Stimulated activated CD8-positive, alpha-beta memory T cell treated with anti-CD3 and anti-CD28 coated beads, Interleukin-7, amount 100 ng/mL, for 24 hours (primary cell): ENCODE measurements around the gene HOXA3.

Experiments used
- DNase-seq: peaks from one replicate; pipeline ENCODE4 v3.0.0-alpha.2; 2020; ENCODE audit warnings: low read depth

HOXA3 gene

DNA sequence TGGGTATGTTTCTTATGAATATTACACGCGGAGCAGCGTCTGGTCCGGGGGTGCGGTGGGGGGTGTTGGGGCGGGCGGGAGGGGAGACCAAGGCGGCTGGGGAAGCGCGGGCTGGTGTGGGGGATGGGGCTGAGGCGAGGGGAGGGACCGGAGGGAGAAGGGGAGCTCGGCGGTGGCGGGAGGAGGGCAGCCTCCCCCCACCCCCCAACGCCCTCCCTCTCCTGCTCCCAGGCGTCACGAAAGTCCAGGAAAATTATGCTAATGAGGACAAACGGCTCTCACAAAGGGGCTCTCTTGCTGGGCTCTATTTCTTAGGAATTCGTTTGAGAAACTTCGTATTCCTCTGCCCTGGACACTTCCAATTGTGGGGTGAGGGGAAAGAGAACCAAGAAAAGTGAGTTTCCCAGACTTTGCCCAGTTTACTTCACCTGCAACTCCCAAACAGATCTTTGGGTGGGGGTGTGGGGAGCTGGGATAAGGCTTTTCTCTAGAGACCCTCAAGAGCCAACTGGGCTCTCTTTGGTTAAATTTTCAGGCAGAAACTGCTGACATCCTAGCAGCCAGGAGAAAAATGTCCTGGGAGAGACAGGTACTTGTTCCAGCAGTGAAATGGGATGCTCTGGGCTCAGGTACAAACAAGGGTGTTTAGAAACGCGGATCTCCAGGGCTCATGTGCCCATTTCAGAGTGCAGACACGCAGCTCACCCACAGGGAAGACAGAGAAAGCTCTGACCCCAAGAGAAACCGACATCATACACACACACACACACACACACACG is 38.2 kb downstream of the HOXA3 start:
- DNase-seq, result no peak

DNA sequence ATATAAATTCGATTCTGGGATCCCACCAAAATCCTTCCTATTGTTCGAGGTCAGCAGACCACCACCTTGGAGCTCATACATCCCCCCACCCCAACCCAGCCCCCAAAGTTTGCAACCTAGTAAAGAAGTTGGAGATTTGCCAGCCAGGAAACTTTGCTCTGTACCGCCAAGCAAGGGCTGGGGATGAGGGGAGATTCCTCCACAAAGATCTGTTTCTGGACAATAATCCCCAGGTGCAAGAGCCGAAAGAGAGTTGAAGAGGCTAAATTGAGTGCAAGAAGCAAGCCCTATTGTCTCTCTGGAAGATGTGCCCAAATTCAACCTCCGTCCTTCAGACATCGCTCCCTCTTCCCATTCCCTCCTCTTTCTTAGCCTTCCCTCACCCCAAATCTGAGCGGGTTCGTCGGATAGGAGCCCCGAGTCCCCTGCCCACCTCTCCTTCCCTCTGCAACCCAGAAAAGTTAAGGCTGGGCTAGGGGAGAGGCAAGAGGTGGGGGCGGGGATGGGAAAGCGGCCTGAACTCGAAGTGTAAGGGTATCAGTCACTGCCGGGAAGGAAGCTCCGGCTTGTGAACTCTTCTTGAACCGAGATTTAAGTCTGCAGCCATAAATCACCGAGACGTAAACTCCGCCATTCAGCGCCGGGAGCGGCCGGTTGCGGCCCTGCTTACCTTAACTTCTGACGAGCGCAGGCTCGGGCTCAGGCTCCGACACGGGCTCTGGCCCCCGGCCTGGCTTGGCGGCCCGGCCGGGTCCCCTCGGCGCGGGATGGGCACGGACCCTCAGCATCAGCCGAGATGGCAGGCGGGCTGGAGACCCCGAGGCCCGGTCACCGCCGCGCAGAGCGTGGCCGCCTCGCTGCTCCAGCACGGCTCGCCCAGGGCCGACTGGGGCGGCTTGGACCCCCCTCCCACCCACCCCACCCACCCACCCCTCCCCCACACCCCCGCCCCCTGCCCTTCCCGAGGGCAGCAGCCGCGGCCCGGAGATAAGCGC is 39.1 kb downstream of the HOXA3 start:
- no peak for DNase-seq

DNA sequence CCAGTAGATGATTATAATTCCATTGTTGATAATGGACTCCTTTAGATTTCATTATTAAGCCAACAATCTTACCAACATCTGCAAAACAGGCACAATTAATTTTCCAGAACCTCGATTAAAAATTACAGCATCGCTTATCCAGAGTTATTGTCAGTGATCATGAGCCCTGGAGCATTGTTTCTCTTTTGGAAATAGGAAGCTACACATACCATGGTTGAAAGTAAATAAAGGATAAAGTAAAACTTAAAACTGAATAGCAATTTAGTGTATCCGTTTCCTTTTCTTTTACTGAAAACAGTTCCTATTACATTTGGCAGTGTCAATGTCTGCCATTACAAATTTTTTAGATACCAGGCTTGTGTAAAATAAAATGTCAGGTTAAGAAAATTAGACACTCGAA is 40.0 kb downstream of the HOXA3 start:
- DNase-seq, result no peak

DNA sequence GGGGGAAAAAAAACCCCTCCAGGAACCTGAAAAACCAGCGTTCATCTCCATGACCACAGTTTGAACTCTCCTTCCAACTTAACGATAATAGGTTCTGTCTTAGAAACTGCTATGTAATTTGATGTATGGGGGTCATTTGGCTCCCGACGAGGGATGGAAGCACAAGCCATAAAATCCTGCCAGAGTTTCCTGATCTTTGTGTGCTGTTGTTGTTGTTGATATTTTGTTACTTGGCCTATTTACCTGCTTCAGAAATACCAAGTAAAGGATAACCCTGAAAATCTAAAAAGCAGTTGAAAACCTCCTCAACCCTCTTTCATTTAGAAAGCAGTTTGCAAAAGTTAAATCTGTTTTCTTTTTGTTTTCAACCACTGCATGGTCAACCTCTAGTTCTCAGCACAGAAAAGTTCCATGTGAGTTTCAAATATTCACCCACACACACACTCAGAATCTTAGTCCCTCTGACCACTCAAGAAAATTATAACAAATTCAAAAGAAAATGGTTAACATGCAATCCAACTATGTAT is 40.6 kb downstream of the HOXA3 start:
- no peak for DNase-seq

DNA sequence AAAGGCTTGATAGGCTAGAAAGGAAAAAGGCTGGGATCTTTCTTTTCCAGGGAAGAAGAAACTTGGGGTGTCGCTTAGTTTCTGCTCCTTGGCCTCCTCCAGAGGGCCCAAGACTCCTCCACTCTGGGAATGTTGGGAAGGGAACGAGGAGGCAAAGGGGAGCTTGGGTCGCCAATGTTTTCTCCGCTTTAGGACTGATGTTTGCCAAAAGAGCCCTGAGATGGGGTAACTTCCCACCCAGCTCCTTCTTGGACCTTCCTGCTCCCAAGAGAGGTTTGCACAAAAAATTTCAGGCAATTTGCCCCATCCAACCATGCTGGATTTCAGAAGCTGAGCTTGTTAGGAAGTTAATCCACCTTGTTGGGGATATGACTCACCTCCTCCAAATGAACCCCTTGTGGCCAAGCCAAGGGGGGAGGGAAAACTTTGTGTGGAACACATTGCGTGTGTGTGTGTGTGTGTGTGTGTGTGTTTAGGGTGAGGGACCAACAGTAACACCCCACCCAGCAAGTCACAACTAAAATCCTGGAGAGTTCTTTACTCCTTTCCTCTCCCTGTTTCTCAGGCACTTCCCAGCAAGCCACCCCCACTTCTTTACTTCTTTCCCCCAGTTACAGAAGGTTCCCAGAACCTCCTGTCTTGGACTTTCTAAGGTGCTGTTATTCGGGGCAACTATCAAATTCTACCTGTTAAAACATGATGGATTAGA is 41.2 kb downstream of the HOXA3 start:
- DNase-seq, result no peak

DNA sequence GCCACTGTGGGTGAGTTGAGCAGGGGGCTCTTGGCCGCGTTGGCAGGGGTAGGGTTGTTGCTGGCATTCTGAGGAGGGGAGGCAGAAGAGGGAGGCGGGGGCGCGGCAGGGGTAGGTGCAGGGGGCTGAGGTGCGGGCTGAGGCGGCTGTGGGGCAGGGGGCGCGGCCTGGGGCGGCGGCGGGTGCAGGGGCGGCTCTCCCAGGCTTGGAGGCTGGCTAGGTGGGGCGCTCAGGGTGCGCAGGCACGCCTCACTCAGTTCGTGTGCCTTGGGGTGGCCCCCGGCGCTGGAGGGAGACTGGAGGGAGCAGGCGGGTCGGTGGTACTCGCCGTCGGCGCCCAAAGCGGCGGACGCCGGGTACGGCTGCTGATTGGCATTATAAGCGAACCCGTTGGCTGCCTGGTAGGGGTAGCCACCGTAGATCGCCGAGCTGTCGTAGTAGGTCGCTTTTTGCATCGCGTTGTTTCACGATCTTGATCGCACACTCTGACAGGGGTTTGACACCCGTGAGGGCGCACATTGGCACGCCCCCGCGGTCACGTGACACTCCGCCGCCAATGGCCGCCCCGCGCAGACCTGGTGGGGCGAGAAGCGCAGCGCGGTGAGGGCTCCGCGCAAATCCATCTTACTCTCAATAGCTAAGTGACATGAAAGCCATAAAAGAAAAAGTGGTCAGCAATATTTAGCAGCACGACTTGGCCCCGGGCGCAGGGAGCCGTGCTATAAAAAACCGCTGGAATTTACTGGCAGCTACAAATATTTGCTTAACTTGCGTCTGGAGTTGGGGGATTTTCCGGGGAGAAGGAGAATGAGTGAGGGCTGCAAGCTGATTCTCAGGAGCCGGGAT is 42.0 kb downstream of the HOXA3 start:
- no peak for DNase-seq

DNA sequence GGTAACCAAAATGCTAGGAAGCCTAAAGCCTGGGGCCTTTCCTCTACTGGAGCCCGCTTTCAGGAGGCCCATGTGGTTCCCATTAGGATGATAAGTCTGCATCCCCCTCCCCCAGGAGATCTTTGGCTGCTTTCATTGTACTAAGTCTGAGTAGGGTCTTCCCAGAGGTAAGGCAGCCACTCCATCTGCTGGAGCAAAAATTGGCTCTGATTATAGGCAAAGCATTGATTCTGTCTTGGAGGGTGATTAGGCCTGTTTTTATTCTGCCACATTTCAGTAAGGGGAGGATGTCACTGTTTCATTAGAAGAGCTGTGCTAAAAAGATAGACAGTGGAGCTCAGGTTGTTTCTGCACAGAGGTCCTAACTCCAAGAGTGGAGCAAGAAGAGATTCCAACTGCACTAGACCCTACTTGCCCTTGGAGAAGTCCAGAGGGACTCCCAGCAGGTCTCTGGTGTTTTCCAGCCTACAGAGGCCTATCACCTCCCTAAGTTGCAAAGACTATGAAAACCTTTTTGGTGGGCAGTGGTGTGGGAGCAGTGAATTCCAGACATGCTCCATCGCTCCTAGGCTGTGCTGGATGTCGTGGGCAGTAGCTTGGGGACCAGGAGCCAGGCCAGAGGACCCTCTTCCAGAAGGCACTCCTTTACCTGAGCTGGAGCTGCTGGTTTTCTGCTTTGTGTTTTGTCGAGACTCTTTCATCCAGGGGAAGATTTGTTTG is 42.8 kb downstream of the HOXA3 start:
- DNase-seq, result no peak

DNA sequence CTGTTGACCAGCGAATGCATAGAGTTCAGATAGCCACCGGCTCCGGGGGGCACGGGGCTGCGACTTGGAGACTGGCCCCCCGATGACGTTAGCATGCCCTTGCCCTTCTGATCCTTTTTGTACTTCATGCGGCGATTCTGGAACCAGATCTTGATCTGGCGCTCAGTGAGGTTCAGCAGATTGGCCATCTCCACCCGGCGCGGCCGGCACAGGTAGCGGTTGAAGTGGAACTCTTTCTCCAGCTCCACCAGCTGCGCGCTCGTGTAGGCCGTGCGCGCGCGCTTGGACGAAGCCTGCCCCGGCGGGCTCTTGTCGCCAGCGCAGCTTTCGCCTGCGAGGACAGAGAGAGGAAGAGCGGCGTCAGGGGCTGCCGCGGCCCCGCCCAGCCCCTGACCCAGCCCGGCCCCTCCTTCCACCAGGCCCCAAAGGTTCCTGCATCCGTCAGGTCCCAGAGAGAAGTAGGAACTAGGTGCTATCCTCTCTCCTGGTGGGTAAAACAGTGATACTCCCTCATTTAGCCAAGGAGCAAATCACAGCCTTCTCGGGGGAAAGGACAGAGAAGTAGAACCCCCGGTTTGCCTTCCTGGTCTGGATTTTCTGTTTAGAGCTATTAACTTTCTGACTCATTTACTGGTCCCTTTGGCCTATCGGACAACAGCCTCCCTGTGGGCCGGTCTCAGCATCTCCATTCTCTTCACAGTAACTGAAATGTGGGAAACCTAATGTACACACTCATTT is 43.8 kb downstream of the HOXA3 start:
- no peak for DNase-seq

DNA sequence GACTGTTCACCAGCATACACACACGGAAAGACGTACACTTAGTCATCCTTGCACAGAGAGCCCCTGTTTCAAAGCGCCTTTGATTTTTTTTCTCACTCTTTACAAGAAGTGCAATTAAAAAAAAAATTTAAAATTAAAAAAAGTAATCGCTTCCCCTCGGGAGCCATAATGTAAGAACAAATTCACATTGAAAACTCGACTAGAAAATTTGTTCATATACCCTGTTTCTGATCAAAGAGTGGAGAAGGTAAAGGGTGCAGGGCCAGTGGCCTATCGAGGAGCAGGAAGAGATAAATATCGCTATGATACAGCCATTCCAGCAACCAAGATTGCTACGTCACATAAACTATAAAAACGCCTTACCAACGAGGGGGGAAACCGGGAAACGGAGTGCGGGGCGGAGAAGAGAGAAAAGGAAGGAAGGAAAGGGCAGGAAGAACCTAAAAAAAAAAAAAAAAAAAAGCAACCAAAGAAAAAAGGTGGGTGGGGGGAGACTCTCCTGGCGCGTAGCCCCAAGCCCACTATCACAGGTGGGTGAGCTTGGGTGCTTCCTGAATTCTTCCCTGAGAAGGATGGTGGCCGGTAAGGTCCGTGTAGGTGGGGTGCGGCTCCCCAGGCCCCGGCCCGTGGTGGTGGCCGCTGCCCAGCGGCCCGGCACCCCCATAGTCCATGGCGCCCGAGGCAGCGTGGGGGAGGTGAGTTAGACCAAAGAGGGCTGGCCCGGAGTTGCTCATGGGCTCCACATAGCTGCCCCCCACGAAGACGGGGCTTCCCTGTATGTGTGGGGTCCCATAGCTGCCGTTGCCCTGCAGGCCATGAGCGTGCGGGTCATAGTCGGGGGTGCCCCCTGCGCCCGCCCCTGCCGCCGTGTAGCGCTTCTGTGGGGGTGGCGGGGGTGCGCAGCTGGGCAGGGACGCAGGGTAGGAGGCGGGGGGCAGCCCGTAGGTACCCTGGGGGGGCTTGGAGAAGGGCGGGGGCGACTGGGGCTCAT is 44.7 kb downstream of the HOXA3 start:
- no peak for DNase-seq

DNA sequence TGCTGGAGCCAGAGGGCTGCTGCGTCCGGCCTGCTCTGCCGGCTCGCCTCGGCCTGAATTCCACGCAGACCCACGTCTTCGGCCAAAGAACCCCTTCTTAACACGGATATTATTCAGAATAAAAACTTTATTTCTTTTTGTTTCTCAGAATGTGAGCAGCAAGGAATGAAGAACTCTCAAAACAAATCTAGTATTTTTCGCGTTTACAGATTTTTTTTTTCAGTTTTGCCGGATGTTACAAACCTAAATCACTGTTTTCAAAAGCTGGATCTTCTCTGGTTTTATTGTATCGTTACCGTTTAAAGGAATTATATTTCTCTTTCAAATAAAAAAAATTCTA is 45.5 kb downstream of the HOXA3 start:
- no peak for DNase-seq

DNA sequence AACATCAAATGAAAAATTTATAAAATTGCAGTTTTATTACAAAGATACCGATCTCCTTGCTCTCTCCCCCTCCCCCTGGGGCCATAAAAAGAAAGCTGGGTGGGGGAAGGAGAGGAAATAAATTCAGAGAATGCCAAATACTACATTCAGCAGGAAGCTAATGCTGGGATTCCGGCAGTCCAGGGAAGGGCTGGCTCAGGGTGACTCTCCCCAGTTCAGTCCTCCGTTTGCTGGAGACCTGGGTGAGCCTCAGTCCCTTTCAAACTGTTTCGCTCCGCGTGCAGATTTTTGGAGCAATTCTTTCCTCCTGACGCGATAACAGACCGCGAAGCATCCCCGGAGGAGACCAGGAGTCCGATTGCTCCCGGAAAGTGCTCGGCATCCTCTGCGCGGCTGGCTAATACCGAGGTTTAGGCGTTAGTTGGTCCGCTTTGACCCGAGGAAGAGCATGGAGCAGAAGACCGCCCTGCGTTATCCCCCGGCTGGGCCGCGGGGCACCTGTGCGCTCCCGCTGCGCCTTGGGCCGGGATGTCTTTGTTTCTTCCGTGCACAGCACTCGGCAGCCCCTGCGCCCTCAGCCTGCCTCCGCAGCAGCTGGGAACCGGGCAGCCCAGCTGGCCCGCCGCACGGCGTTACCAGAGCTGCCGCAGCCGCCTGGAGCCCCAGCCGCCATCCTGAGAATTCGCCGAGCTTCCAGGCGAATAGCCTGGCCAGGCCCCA is 46.0 kb downstream of the HOXA3 start:
- no peak for DNase-seq

DNA sequence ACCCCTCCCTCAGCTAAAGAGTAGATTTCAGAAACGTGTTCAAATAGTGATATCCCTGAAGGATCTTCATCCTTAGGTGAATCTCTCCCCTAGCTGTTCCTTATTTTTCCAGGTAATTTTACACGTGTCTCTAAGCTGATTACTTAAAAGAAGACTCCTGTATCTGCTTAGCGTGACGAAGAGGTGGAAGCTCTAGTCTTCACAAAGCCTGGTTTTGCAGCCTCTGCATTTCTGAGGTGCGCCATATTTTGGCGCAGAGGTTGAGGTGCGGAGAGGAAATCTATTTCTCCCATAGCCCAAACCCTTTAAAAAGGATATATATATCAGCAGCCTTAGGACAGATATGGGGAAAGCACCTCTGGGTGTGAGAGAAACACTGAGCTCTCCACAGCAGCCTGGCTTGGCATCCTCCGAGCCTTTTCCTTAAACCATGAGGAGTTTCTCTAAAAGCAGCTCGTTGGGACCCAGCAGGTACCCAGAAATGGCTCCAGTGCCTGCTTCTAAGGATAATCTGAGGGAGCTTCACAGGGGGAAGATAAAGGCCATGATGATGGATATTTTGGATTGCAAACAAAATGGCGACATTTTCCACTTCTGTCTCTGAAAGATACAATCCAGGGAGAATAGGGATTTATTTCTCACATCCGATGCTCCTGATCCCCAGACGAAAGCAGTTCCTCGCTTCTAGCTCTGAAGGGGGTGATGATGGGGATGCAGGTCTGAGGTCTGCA is 46.9 kb downstream of the HOXA3 start:
- no peak for DNase-seq

DNA sequence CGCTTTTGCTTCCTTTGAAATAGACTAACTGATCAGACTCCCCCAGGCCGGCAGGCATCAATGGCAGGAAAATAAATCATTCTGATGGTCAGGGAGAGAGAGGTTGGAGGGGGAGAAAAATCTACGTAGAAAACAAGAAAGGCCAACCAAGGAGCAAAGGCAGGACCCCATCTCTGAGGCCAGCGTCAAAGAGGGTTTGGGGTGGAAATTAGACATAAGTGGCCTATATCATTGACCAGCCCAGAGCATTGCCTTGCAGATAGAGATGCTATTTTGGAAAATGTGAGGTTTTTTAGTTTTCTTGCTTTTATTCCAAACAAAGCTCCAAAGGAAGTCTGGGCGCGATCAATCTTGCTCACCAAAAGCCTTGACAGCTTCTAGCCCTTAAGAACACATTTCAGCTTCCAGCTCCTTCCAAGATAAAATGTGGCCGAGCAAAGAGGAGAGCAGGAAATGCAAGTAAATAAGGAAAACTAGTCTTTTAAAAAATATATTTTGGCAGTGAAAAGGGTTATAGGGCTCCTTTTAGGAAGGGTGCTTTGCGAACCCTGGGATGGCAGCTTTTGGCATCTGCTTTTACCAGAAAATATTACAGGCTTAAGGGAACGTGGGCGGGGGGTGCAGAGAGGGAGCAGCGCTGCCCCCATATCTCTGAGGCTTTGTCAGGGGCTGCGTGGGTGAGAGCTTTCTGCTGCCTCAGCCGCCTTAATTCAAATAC is 47.9 kb downstream of the HOXA3 start:
- no peak for DNase-seq

DNA sequence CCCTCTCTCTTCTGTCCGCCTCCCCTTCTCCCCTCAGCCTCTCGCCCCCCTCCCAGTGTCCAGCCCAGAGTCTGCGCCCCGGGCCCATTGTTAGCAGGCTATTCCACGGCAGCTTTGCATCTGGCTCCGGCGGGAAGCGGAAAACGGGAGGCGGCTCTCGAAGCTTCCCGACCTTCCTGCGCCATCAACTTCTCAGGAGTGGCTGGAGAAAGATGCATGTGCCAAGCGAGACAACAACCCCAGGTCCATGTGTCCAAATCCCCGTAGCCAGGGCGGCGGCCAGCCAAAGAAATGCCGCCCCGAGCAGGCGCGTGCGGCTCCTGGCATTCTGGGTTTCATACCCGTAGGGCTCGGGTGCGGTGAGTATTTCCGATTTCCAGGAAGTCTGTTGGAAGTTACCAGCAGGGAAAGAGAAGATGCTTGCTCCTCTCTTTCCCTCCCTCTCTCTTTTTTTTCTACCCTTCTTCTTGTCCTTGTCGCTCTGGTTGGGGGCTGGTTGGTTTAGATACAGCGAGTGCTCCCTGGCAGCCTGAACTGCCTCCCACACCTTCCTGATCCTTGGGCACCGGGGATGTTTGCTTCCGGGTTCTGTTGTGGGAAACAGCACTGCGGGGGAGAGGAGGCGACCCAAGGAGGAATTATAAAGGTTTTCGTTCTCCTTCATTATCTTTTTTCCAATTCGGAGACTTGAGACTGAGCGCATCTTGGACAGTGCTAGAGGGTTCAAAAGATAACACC is 48.7 kb downstream of the HOXA3 start:
- DNase-seq, result no peak

DNA sequence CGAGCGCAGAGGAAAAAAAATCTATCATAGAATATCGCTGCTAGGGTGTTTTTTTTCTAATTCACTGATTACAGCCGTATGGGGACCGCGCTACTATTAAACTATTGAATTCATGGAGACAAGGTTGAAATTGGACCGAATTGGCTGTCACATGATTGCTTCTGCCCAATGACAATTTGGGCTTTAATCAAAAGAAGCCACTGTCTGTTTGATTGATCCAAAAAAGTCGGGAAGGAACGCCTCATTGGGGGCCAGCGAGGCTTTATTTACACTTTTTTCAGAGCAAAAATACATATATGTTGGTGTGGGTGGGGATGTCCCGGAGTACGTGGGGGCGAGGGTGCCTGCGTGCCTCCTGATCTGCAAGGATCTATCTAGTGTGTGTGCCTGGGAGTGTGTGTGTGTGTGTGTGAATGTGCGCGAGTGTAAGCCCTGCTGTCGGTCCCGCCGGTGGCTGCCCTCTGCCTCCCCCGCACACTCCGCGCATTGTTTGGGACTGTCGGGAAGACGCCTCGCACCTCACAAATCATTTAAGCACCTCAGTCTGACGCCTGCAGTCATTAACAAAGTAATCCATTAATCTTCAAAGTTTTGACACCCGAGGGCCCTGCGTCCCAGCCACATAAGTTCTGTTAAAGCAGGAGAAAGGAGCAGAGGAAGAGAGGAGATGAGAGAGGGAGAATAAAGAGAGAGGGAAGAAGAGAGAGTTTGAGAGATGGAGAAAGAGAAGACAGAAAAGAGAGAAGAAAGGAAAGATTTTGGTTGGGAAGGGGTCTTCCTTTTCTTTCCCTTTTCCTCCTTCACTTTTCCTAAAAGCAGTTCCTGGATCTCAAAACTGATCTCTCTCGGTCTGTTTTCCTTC is 49.6 kb downstream of the HOXA3 start, which contains the start of gene HOXA2:
Gene HOXA2 (minus strand): TSS at position 103 of the 862 bp plus-strand sequence. CDS start 183 bp downstream, outside the sequence.
- DNase-seq, result no peak
